Subcutaneous abdominal adipose tissue (tissue), 5 donors: ENCODE measurements around the gene COPS8.

Experiments
- H3K27ac ChIP-seq: one replicate; pipeline ENCODE4 v1.7.0; 2013; ENCODE audit warnings: low read depth, mild to moderate bottlenecking, inconsistent platforms, low read length, moderate library complexity
- H3K27me3 ChIP-seq, 5 donors: one replicate each; pipeline ENCODE4 v1.7.0; 2013; ENCODE audit warnings: low read length in 5 of 5, inconsistent platforms in 1 of 5; ENCODE audit not compliant: control insufficient read depth in 5 of 5, insufficient read depth in 4 of 5
- H3K36me3 ChIP-seq, 5 donors: one replicate each; pipeline ENCODE4 v1.7.0; 2013; ENCODE audit warnings: low read length in 5 of 5; ENCODE audit not compliant: control insufficient read depth in 5 of 5, insufficient read depth in 5 of 5
- H3K4me1 ChIP-seq, 5 donors: one replicate each; pipeline ENCODE4 v1.7.0; 2013; ENCODE audit warnings: low read length in 5 of 5, mild to moderate bottlenecking in 3 of 5, moderate library complexity in 1 of 5; ENCODE audit not compliant: control insufficient read depth in 5 of 5, insufficient read depth in 5 of 5
- H3K4me3 ChIP-seq, 5 donors: one replicate each; pipeline ENCODE4 v1.7.0; 2013; ENCODE audit warnings: low read length in 5 of 5, low read depth in 1 of 5
- H3K9ac ChIP-seq, 5 donors: one replicate each; pipeline ENCODE4 v1.7.0; 2013; ENCODE audit warnings: low read length in 5 of 5, mild to moderate bottlenecking in 4 of 5, moderate library complexity in 3 of 5
- H3K9me3 ChIP-seq, 5 donors: one replicate each; pipeline ENCODE4 v1.7.0; 2013; ENCODE audit warnings: low read length in 5 of 5; ENCODE audit not compliant: control insufficient read depth in 5 of 5
- donor health status: healthy.
- donor health status: healthy.
- donor health status: healthy.
- donor health status: healthy.
- donor health status: healthy.

The COPS8 gene

DNA sequence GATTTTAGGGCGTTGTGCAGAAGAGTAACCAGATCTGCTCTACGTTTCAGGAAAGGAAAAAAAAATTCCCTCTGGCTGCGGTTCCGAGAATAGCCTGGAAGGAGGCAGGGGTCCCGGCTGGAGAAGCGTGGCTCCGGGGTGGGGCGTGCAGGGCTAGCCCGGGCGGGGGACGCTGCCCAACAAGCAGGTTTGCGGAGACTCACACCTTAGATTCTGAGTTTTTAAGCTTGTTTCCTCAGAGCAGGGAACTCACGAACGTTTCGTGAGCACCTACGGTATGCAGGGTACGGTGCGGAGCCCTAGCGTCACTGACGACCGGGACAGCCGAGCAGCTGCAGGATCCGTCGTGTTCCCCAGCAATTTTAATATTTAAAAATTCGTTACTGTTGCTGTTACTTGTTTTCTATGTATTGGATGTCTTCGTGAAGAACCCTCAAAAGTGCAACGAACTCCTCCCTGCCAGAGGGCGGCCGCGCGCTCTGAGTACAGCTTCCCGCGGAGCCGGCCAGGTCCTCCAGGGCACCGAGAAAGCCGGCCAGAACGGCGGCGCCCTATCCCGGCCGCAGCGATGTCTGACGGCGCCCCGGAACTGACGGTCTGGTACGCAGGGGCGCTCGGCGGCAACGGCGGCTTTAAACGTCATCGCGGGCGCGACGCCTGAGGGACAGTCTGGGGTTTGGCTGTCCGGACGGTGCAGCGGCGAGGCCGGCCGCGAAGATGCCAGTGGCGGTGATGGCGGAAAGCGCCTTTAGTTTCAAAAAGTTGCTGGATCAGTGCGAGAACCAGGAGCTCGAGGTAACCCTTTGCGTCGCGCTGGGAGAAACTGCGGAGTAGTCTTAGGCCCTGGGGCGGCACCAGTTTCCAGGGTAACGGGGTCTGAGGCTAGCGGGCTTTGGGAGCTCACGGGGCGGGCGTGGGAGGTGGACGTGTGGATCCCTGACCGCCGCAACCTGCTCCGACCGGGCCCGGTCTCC lies at the start of gene COPS8:
Gene COPS8, plus strand, starts transcription at position 642 of the 974 bp plus-strand sequence. Its CDS starts 76 bp downstream, at position 718.
- Histone ChIP-seq H3K27ac (peak within 1 kb of the TSS; percentile 85), H3K27me3 (no peaks in the 10 kb centered on the region), H3K4me1 (peaks cover 0 to 22% (median 20%) of the 10 kb centered on the region in 5 donors)

DNA sequence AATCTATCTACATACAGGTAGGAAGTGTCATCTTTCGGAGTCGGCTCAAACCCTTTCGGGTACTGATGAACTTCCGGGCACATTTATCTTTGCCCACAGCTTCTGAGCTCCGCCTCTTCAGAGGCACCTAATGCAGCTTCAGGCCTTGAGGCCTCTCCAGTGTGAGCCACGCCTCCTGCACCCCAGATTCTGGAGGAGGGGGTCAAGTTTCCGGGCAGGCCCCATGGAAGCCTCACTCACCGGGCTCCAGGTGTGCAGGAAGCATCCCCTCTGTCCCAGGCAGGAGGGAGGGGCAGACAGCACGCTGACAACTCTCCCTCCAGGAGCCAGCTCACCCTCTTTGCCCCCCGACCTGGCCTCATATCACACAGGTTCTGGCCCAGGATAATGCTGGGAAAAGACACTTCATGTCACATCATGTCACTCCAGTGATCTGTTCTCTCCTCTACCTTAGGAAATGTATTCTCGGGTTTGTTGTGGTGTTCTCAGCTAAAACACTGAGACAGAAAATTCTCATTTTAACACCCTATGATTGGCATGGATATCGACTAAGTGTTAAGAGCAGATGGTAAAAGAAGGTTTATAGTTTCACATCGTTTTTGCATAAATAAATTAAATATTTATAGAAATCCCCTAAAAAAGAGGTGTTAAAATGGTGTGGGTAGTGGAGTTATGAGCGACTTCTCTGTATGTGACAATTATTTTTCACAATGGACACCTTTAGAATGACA lies 46.2 kb upstream of the COPS8 start:
- Histone ChIP-seq H3K27me3 (no peaks in the 10 kb centered on the region), H3K27ac (no peak overlapping the region), H3K4me1 (peaks cover 0 to 7% (median 0%) of the 10 kb centered on the region in 5 donors), H3K36me3 (no peaks in the 10 kb centered on the region), H3K9me3 (no peaks in the 10 kb centered on the region), H3K4me3 (no peak overlapping the region), H3K9ac (no peak overlapping the region)

More for the DNA sequence above, at the start of gene COPS8:
- Histone ChIP-seq H3K9ac (peak within 1 kb of the TSS; percentile 90 to 98 (median 93)), H3K9me3 (no peaks in the 10 kb centered on the region), H3K4me3 (peak within 1 kb of the TSS; percentile 84 to 98 (median 95)), H3K36me3 (peaks cover 3 to 14% (median 9%) of the 10 kb centered on the region in 5 donors)

DNA sequence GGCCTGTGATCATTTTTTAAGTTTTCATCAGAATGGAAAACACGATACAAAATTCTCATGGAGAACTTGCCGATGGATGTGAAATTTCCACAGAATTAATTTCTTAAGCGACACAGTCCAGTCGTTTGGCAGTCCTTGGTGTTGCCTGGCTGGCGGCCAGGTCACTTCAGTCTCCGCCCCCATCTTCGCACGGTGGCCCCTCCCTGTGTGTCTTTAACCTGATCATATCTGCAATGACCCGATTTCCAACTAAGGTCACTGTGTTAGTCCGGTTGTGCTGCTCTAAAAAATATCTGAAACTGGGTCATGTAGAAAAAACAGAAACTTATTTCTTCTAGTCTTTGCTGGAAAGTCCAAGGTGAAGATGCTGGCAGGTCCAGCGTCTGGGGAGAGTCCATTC lies 44.5 kb upstream of the COPS8 start:
- Histone ChIP-seq H3K36me3 (no peaks in the 10 kb centered on the region), H3K27me3 (no peaks in the 10 kb centered on the region), H3K9ac (no peak overlapping the region), H3K27ac (no peak overlapping the region), H3K4me1 (peaks cover 0 to 8% (median 0%) of the 10 kb centered on the region in 5 donors), H3K9me3 (no peaks in the 10 kb centered on the region), H3K4me3 (no peak overlapping the region)

DNA sequence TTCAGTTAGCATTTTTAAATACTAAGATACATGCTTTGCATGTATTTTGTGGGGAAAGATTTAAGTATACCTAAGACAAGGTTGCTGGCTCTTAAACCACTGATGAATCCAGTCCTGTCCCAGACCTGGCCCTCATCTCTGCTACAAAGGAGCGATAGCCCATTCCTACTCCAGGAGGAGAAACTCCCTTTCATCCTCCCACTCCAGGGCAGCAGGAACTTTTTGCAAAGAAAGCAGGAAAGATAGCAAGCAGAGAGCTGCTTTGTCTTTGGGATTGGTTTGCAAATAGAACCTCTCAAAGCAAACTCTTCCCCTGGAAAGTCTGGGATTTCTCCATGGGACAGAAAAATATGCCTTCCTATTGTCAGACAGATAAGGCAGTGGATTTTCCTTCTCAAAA lies 43.6 kb upstream of the COPS8 start:
- no peak overlapping the region for H3K4me3 ChIP-seq
- H3K4me1 ChIP-seq, result peaks cover 0 to 8% (median 0%) of the 10 kb centered on the region in 5 donors
- no peaks in the 10 kb centered on the region for H3K36me3 ChIP-seq
- H3K9ac ChIP-seq, result no peak overlapping the region
- H3K9me3 ChIP-seq, result no peaks in the 10 kb centered on the region
- H3K27me3 ChIP-seq, result no peaks in the 10 kb centered on the region
- no peak overlapping the region for H3K27ac ChIP-seq

DNA sequence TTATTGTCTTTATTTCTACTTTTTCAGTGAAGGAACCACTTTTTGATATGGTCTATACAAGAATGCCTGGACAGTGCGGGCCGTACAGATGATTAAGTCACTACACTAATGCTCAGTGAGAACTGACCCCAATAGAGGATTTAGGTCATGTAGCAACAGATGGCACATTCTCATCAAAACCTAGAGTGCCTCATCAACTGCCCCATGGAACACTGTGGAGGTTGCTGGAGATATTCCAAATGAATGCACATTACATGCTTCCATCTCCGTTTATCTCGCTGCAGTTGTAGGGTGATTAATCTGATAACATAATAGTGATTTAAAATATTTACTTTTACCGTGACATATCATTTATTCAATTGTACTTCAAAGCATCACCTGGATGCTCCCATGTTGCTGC lies 41.8 kb upstream of the COPS8 start:
- H3K27ac ChIP-seq, result no peak overlapping the region
- no peaks in the 10 kb centered on the region for H3K36me3 ChIP-seq
- H3K27me3 ChIP-seq, result no peaks in the 10 kb centered on the region
- peaks cover 3 to 8% (median 4%) of the 10 kb centered on the region in 5 donors for H3K9me3 ChIP-seq
- H3K4me1 ChIP-seq, result peaks cover 0 to 8% (median 0%) of the 10 kb centered on the region in 5 donors
- no peak overlapping the region for H3K9ac ChIP-seq
- H3K4me3 ChIP-seq, result no peak overlapping the region

DNA sequence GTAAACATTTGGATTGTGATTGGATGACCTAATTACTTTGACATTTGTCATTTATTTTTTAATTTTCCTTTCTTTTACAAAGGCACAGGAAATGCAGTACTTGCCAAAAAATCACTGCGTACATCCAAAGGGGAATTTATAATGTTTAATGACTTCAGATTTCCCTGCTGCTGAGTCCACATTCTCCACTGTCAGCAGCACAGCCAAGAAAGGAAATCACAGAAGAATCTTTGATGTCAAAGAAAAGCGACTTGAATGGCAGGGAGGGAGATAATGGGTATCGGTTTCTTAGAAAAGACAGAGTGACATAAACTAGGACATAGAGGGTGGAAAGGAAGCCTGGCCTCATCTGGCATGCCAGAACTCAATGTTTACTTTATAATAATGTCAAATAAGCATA lies 41.4 kb upstream of the COPS8 start:
- peaks cover 3 to 11% (median 6%) of the 10 kb centered on the region in 5 donors for H3K9me3 ChIP-seq
- no peaks in the 10 kb centered on the region for H3K36me3 ChIP-seq
- H3K9ac ChIP-seq, result no peak overlapping the region
- H3K4me1 ChIP-seq, result peaks cover 0 to 8% (median 0%) of the 10 kb centered on the region in 5 donors
- no peaks in the 10 kb centered on the region for H3K27me3 ChIP-seq
- no peak overlapping the region for H3K27ac ChIP-seq
- H3K4me3 ChIP-seq, result no peak overlapping the region

DNA sequence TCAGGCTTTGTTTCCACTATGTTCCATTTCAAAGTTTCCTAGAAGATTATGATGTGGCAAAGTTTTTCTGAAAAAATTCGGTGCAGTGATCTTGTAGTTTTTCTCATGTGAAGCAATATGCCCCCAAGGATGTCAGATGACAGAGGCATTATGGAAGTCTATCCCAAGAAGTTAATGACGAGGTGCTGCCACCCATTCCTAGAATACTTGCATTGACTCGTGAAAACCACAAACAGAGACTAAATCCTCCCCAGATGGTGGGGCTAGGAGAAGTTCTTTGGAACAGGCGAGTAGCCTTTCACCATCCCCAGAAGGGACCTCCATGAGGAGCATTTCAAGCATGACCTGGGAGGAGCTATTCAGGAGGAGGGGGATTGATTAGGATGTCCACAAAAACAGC lies 40.2 kb upstream of the COPS8 start:
- H3K4me3 ChIP-seq, result no peak overlapping the region
- H3K27ac ChIP-seq, result no peak overlapping the region
- H3K36me3 ChIP-seq, result no peaks in the 10 kb centered on the region
- H3K27me3 ChIP-seq, result no peaks in the 10 kb centered on the region
- H3K9ac ChIP-seq, result no peak overlapping the region
- H3K4me1 ChIP-seq, result peaks cover 0 to 8% (median 0%) of the 10 kb centered on the region in 5 donors
- peaks cover 3 to 12% (median 8%) of the 10 kb centered on the region in 5 donors for H3K9me3 ChIP-seq

DNA sequence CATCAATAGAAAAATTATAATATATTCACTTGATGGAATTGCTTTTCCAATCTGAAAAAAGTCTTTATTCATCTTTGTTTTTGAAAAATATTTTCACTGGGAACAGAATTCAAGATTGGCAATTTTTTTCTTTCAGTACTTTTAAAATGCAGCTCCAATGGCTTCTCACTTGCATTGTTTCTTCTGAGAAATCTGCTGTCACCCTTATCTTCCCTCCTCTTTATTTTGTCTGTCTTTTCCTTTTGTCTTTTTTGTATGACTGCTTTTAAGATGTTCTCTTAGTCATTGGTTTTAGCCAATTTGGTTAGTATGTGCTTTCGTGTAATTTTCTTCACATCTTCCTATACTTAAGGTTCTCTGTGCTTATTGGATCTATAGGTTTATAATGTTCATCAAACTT lies 37.1 kb upstream of the COPS8 start:
- Histone ChIP-seq H3K27ac (no peak overlapping the region), H3K9ac (no peak overlapping the region), H3K27me3 (peaks cover 0 to 2% (median 0%) of the 10 kb centered on the region in 5 donors), H3K9me3 (peaks cover 3 to 12% (median 8%) of the 10 kb centered on the region in 5 donors), H3K4me1 (peaks cover 0 to 8% (median 0%) of the 10 kb centered on the region in 5 donors), H3K36me3 (no peaks in the 10 kb centered on the region), H3K4me3 (no peak overlapping the region)

DNA sequence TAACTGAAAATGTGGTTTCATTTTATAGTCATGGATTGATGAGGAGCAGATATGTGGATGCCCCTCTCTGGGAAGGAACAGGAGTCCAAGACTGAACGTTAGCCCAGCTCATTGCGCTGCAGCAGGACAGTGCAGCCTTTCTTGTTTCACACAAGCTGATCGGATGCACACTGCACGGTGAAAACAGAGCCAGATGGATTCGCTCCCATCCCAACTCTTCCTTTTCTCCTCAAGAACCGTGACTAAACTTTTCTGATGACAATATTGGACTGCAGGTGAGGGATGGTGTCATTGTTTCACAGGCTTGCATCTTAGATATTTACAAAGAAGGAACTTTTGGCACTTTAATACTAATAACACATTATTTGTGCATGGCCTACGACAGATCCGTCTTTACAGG lies 33.8 kb upstream of the COPS8 start:
- Histone ChIP-seq H3K9me3 (peaks cover 3 to 12% (median 8%) of the 10 kb centered on the region in 5 donors), H3K4me1 (no peaks in the 10 kb centered on the region), H3K4me3 (no peak overlapping the region), H3K36me3 (no peaks in the 10 kb centered on the region), H3K27me3 (peaks cover 0 to 2% (median 0%) of the 10 kb centered on the region in 5 donors), H3K9ac (no peak overlapping the region), H3K27ac (no peak overlapping the region)
